ENCODE results near the gene XRCC4. TPM values are rescaled to one million over a fixed set of nuclear protein-coding genes. Genes with fewer than 3 reads are reported as not detected.
A peak's percentile ranks its signal among the peaks of the same experiment; 100 is the strongest.

Gene XRCC4
- total RNA-seq, 1 donor from 2014 or later = 10.7 TPM

DNA sequence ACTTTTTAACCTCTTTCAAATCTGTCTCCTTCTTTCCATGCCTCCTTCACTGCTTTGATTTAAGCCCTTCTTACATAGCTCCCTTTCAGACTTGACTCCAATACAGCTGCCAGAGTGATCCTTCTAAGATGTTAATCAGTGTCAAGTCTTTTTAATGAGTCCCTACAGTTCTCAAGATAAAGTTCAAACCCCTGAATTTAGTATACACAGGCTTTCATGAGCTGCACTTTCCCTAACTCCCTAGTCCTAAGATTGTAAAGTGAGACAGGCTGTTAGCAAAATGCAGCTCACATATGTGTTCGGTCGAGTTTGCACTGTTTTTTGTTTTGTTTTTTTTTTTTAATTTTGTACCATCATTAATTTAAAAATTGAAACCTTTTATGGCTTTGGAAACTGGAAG is 203.8 kb downstream of the XRCC4 start:
- no peaks in the 10 kb centered on the region for H3K36me3 Mint-ChIP-seq (ENCODE audit: low read depth)
- H3K27ac Mint-ChIP-seq = no peak overlapping the region
- no peaks in the 10 kb centered on the region for H3K4me1 Mint-ChIP-seq (ENCODE audit: low read depth)
- no peak overlapping the region for H3K4me3 Mint-ChIP-seq (ENCODE audit: low read depth)
- no peak for DNase-seq (ENCODE audit: low spot score)
- H3K27me3 Mint-ChIP-seq (ENCODE audit: low read depth) = no peaks in the 10 kb centered on the region
- H3K9me3 Mint-ChIP-seq = no peaks in the 10 kb centered on the region
- intact Hi-C loops (cut with micrococcal nuclease) = no loop called here

DNA sequence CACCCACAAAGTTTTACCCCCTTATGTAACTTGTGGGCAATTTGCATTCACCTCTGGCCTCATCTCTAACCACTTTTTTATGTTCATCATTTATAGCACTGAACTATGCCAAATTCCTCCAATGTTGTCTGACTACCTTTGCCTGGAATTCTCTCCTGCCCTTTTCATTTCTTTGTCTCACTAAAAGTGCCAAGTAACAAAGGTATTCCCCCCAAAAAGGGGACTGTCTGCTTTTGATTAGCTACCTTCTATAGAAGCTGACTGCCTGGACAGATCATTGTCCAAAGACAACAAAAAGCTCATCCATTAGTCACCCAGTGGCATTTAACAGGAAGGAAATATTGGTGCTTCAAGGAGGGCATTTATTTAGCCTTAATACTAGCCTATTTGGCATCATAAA is 204.3 kb downstream of the XRCC4 start:
- H3K9me3 Mint-ChIP-seq = no peaks in the 10 kb centered on the region
- intact Hi-C loops (cut with micrococcal nuclease) = no loop called here

DNA sequence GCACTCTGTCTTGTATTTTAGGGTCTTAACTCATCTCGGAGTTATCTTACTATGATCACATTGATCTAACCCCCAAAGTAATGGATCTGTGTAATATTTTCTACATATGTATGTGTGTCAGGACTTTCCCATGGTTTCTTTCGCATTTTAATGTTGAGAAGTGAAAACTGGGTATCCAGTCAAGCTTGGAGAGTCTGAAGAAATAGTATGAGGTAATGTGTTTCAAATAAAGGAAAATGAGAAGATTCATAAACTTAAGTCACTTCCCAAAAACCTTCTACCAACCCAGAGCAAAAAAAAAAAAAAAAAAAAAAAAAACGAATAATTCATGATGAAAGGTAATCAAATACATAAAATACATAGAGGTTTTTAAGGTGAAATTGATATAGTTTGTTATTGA is 206.4 kb downstream of the XRCC4 start:
- Mint-ChIP-seq H3K4me3 (ENCODE audit: low read depth) (no peak overlapping the region), H3K27me3 (ENCODE audit: low read depth) (no peaks in the 10 kb centered on the region), H3K9me3 (no peaks in the 10 kb centered on the region), H3K27ac (no peak overlapping the region), H3K36me3 (ENCODE audit: low read depth) (no peaks in the 10 kb centered on the region), H3K4me1 (ENCODE audit: low read depth) (no peaks in the 10 kb centered on the region)
- intact Hi-C loops (cut with micrococcal nuclease) = no loop called here
- no peak for DNase-seq (ENCODE audit: low spot score)

More for the DNA sequence above, 204.3 kb downstream of the XRCC4 start:
- Mint-ChIP-seq H3K27me3 (ENCODE audit: low read depth) (no peaks in the 10 kb centered on the region), H3K27ac (no peak overlapping the region), H3K36me3 (ENCODE audit: low read depth) (no peaks in the 10 kb centered on the region), H3K4me3 (ENCODE audit: low read depth) (no peak overlapping the region), H3K4me1 (ENCODE audit: low read depth) (no peaks in the 10 kb centered on the region)
- DNase-seq (ENCODE audit: low spot score) = no peak

DNA sequence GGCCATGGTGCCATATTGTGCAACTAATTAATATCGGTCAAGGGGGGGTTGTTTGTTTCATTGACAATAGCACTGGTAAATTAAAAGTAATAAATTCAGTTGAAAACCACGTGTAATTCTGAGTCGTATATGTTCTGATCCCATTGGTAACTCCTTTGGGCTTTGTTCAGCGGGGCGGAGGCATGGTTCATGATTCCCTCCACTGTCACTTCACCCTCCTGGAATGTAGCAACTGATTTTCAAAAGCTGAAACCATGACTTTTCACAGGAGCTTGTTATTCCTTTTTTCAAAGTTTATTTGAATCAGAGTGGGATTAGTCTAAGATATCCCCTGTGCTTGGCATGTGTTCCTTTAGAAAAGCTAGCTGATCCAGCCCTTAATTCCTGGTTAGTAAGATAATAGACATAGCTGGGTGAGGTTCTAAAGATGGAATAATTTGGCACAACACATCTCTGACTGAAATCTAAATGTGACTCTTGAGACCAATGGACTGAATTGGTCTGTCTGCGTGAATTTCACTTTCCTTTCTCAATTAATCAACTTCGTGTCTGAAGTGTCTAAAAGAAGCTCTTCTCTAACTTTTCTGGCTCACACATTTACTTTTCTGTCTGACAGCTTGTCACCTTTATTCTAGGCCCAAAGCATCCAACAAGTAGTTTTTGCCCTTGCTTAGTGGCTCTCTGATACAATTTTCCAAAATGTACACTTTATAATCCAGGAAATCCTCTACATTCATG is 208.5 kb downstream of the XRCC4 start:
- Mint-ChIP-seq H3K4me1 (ENCODE audit: low read depth) (no peaks in the 10 kb centered on the region), H3K36me3 (ENCODE audit: low read depth) (no peaks in the 10 kb centered on the region), H3K27me3 (ENCODE audit: low read depth) (no peaks in the 10 kb centered on the region), H3K27ac (no peak overlapping the region), H3K9me3 (no peaks in the 10 kb centered on the region), H3K4me3 (ENCODE audit: low read depth) (no peak overlapping the region)
- DNase-seq (ENCODE audit: low spot score) = no peak
- intact Hi-C loops (cut with micrococcal nuclease) = no loop called here

DNA sequence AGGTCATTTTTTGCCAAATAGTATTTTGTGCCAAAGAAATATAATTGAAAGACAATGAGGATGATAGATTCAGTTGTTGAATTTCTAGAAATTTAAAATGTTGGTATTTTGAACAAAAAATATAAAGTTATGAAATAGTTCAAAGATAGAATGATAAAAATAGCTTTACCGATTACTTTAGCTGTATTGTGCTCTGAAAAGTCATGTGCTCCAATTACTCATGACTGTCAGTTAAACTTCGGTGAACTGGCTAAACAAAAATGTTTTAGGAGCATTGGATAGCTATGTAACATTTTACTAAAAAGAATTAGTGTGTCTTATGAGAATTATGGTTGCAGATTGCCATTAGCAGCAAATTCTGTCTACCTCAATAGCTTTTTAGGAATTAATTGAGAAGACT is 216.9 kb downstream of the XRCC4 start:
- peaks cover 9% of the 10 kb centered on the region for H3K9me3 Mint-ChIP-seq
- H3K27me3 Mint-ChIP-seq (ENCODE audit: low read depth) = no peaks in the 10 kb centered on the region
- no peaks in the 10 kb centered on the region for H3K36me3 Mint-ChIP-seq (ENCODE audit: low read depth)
- H3K27ac Mint-ChIP-seq = no peak overlapping the region
- H3K4me3 Mint-ChIP-seq (ENCODE audit: low read depth) = no peak overlapping the region
- H3K4me1 Mint-ChIP-seq (ENCODE audit: low read depth) = no peaks in the 10 kb centered on the region
- intact Hi-C loops (cut with micrococcal nuclease) = no loop called here
- no peak for DNase-seq (ENCODE audit: low spot score)

DNA sequence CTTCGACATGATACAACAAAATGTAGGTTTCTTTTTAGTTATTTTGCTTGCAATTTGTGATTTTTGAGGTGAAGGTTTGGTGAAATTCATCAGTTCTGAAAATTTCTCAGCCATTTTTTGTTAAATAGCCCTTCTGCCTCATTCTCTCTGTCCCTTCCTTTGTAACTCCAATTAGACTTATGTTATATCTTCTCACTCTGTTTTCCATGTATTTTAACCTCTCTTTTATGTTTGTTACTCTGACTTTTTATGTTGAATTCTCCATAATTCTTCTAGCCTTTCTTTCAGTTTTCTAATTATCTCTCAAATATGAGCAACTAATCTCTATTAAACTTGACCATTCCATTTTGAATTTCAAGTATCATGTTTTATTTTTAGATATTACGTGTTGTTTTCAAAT is 222.0 kb downstream of the XRCC4 start:
- H3K4me3 Mint-ChIP-seq (ENCODE audit: low read depth) = no peak overlapping the region
- intact Hi-C loops (cut with micrococcal nuclease) = no loop called here
- no peaks in the 10 kb centered on the region for H3K27me3 Mint-ChIP-seq (ENCODE audit: low read depth)
- H3K4me1 Mint-ChIP-seq (ENCODE audit: low read depth) = no peaks in the 10 kb centered on the region
- DNase-seq (ENCODE audit: low spot score) = no peak
- H3K36me3 Mint-ChIP-seq (ENCODE audit: low read depth) = no peaks in the 10 kb centered on the region
- H3K9me3 Mint-ChIP-seq = peaks cover 33% of the 10 kb centered on the region
- no peak overlapping the region for H3K27ac Mint-ChIP-seq

DNA sequence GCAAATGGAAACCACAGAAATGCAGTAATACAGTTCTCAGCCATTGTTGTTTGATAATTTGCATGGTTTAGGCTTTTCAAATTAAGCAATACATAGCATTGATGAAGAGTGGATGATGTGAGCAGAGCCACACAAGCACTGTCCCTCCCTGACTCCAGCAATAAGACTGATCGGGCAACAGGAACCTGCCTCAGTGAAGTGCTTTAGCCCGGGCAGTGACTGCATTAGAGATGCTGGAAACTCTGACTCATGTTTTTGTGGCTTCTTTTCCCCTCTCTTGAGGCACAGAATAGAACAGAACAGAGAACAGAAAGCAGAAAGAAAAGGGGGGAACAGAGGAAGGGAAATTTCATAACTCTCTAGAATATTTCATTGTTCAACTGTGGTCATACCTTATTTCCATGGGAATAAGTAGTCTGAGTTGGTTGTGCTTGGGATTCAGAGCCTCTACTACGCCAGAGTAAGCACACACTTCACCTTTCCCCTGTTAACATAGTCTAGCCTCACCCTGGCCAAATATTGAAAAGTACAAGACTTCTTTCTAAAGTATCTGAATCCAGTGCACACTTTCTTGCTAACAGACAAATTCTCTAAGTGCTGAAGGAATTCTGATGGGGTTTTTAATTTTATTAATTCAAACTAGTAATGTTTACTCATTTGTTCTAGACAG is 229.4 kb downstream of the XRCC4 start:
- DNase-seq (ENCODE audit: low spot score) = peak; percentile 9
- Mint-ChIP-seq H3K9me3 (peaks cover 5% of the 10 kb centered on the region), H3K4me3 (ENCODE audit: low read depth) (no peak overlapping the region), H3K27ac (peak overlapping the region; percentile 2), H3K4me1 (ENCODE audit: low read depth) (peaks cover 6% of the 10 kb centered on the region), H3K36me3 (ENCODE audit: low read depth) (no peaks in the 10 kb centered on the region), H3K27me3 (ENCODE audit: low read depth) (no peaks in the 10 kb centered on the region)
- intact Hi-C loops (cut with micrococcal nuclease) = no loop called here

DNA sequence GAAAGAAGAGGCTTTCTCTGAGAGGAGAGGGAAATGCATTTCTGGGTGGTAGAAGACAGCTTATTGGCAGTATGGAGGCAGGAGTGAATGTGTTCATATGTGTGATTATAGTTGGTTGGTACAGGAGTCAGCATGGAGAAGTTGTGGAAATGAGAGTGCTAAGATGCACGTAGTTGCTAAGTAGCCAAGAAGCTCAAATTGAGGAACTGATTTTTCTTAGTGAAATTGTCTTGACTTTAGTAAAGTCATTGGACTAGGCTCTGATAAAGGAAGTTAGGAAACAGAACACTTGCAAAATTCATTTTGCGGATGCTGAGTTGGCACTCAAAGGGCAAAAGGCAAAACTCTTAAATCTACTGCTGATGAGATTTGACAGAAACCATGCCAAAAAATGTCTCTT is 235.3 kb downstream of the XRCC4 start:
- no peaks in the 10 kb centered on the region for H3K4me1 Mint-ChIP-seq (ENCODE audit: low read depth)
- intact Hi-C loops (cut with micrococcal nuclease) = no loop called here
- peaks cover 6% of the 10 kb centered on the region for H3K9me3 Mint-ChIP-seq
- no peak for DNase-seq (ENCODE audit: low spot score)
- no peak overlapping the region for H3K4me3 Mint-ChIP-seq (ENCODE audit: low read depth)
- H3K27me3 Mint-ChIP-seq (ENCODE audit: low read depth) = no peaks in the 10 kb centered on the region
- H3K27ac Mint-ChIP-seq = no peak overlapping the region
- no peaks in the 10 kb centered on the region for H3K36me3 Mint-ChIP-seq (ENCODE audit: low read depth)

DNA sequence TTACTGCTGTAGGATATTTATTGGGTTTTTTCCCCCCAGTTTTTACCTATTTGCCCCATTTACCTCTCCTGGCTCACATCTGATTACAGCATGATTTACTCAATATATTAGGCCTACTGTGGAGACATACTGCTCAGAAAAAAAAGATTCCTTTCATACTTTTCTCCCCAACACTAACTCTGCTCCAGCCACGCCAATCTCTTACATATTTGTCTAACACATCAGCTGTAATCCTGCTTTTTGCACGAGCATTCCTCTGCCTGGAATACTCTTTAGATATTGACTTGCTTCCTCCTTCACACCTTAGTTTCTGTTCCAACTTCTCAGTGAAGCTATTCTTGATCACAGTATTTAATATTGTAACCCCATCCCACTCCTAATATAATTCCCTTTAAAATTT is 236.1 kb downstream of the XRCC4 start:
- no peak overlapping the region for H3K4me3 Mint-ChIP-seq (ENCODE audit: low read depth)
- DNase-seq (ENCODE audit: low spot score) = no peak
- no peaks in the 10 kb centered on the region for H3K4me1 Mint-ChIP-seq (ENCODE audit: low read depth)
- no peak overlapping the region for H3K27ac Mint-ChIP-seq
- H3K36me3 Mint-ChIP-seq (ENCODE audit: low read depth) = no peaks in the 10 kb centered on the region
- H3K27me3 Mint-ChIP-seq (ENCODE audit: low read depth) = no peaks in the 10 kb centered on the region
- intact Hi-C loops (cut with micrococcal nuclease) = no loop called here
- peaks cover 6% of the 10 kb centered on the region for H3K9me3 Mint-ChIP-seq

DNA sequence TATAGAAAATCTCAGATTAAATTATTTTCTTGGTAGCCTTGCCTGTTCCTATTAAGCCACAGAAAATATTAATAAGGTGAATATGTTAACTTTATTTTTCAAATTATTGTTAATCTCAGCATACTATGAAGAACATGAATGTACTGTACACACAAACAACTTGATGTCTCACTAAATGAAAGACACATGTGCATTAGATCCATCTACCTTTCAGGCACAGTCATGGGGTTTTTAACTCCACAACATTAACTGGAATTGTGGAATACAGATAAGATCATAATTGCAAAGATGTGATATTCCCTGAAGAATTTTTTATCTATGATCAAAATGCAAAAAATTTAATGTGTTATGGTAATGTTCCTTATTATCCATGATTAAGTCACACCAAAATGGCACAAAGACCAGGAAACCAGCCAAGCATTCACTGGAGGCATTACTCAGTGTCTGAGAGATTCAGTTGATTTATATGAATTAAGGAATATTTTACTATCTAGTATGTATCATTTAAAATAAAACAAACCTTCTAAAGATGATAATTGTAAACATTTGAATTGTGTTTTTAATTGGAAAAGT is 244.2 kb downstream of the XRCC4 start:
- Mint-ChIP-seq H3K4me3 (ENCODE audit: low read depth) (no peak overlapping the region), H3K27me3 (ENCODE audit: low read depth) (no peaks in the 10 kb centered on the region), H3K27ac (no peak overlapping the region), H3K9me3 (no peaks in the 10 kb centered on the region), H3K4me1 (ENCODE audit: low read depth) (no peaks in the 10 kb centered on the region), H3K36me3 (ENCODE audit: low read depth) (no peaks in the 10 kb centered on the region)
- intact Hi-C loops (cut with micrococcal nuclease) = no loop called here
- DNase-seq (ENCODE audit: low spot score) = no peak

DNA sequence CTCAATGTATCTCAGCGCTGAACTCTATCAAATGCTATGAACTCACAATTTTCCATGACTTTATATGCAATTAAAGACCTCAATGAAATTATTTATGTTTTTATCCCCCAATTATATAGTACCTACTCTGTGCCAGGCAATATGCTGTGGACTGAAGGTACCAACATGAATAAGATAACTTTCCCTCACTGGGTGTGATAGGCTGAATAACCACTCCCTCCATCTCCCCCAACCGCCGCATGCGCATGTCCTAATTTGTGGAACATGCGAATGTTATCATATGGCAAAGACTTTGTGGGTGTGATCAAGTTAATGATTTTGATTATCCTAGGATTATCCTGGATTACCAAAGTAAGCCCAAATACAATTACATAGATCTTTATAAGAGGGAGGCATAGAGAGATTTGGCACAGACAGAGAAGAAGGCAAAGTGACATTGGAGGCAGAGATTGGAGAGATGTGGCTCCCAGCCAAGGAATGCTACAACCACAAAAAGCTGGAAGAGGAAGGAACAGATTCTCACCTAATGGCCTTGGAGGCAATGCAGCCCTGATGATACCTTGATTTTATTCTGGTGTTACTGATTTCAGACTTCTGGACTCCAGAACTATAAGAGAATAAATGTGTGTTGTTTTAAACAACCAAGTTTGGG is 245.1 kb downstream of the XRCC4 start:
- Mint-ChIP-seq H3K27me3 (ENCODE audit: low read depth) (no peaks in the 10 kb centered on the region), H3K36me3 (ENCODE audit: low read depth) (no peaks in the 10 kb centered on the region), H3K27ac (no peak overlapping the region), H3K4me3 (ENCODE audit: low read depth) (no peak overlapping the region), H3K9me3 (no peaks in the 10 kb centered on the region), H3K4me1 (ENCODE audit: low read depth) (no peaks in the 10 kb centered on the region)
- intact Hi-C loops (cut with micrococcal nuclease) = no loop called here
- no peak for DNase-seq (ENCODE audit: low spot score)

DNA sequence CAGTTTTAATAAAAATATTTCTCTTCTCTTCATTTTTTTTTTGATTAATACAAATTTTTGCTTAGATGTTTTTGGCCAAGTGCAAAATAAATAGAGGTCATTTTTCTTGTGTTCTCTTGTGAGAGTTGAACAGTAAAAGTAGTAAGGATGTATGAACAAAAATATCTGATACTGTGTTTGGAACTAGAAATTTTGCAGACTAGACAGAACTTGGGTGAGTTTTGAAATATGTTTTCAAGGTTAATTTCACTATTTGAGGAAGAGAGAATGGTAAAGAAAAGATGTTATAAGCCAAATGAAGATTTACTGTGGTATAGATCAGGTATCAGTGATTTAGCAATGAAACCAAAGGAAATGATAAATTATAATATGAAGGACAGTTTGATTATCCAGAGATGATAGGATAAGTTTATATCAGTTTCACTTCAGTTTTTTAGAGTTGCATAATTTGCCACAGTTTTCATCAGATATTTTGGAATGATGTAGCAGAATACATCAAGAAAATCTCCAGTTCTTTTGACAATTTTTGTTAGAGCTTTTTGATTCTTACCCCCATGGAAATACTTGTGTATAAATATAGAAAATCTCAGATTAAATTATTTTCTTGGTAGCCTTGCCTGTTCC is 246.3 kb downstream of the XRCC4 start:
- H3K4me1 Mint-ChIP-seq (ENCODE audit: low read depth) = no peaks in the 10 kb centered on the region
- H3K27ac Mint-ChIP-seq = no peak overlapping the region
- DNase-seq (ENCODE audit: low spot score) = no peak
- no peak overlapping the region for H3K4me3 Mint-ChIP-seq (ENCODE audit: low read depth)
- H3K36me3 Mint-ChIP-seq (ENCODE audit: low read depth) = no peaks in the 10 kb centered on the region
- H3K27me3 Mint-ChIP-seq (ENCODE audit: low read depth) = no peaks in the 10 kb centered on the region
- intact Hi-C loops (cut with micrococcal nuclease) = no loop called here
- no peaks in the 10 kb centered on the region for H3K9me3 Mint-ChIP-seq

DNA sequence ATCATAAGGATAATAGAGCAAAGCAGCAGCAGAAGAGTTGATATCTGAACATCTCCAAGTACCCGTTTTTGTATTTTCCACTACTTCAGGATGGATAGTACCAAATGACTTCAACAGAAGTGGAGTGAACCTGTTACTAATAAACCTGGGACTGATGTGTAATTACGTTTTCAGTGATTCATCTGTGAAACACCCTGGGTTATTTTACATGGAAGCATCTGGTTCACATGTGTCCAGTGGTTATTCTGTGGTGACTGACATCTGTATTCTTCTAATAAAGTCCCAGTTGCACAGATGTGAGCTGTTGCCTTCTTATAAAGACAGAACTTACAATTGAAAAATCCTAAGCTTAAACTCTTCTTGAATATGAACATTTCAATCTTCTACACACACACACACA is 254.5 kb downstream of the XRCC4 start:
- DNase-seq (ENCODE audit: low spot score) = no peak
- no peaks in the 10 kb centered on the region for H3K36me3 Mint-ChIP-seq (ENCODE audit: low read depth)
- H3K4me3 Mint-ChIP-seq (ENCODE audit: low read depth) = no peak overlapping the region
- no peaks in the 10 kb centered on the region for H3K27me3 Mint-ChIP-seq (ENCODE audit: low read depth)
- no peaks in the 10 kb centered on the region for H3K9me3 Mint-ChIP-seq
- intact Hi-C loops (cut with micrococcal nuclease) = no loop called here
- no peak overlapping the region for H3K27ac Mint-ChIP-seq
- no peaks in the 10 kb centered on the region for H3K4me1 Mint-ChIP-seq (ENCODE audit: low read depth)

Data from activated T-helper 2 cell treated with anti-CD3 and anti-CD28 coated beads, Interferon-gamma antibody, Interleukin-2, Interleukin-4, amounts not matched to agents 10 μg/mL and 5 μg/mL and 100 μg/mL, durations not matched to agents 14 hours and 24 hours and 36 hours (primary cell).